Calu3 (cell line): ENCODE measurements around the gene NPAP1. TPM values are rescaled to one million over a fixed set of nuclear protein-coding genes. Genes with fewer than 3 reads are reported as not detected.

Experiments
- BruUV-seq: library from RNA; stranded (reverse); fragments of 400-500 nt; replicated peaks from 2 replicates; lab custom pipeline; 2021; lab: Mats Ljungman, UMichigan
- CTCF ChIA-PET: fragments of 300-600 bp; sonication (Branson Sonifier 250); formaldehyde crosslinking; loops from one replicate; lab custom pipeline; 2022; ENCODE audit warnings: antibody characterized with exemption; lab: Charles Lee
- DNase-seq: peaks from one replicate; pipeline ENCODE4 v3.0.0; 2022
- H3K27ac Mint-ChIP-seq: one replicate; pipeline ENCODE4 v1.8.0; 2022; ENCODE audit warnings: mixed read lengths; ENCODE audit not compliant: unreplicated experiment
- H3K27me3 Mint-ChIP-seq: one replicate; pipeline ENCODE4 v1.8.0; 2022; ENCODE audit warnings: mixed read lengths; ENCODE audit not compliant: unreplicated experiment
- H3K36me3 Mint-ChIP-seq: one replicate; pipeline ENCODE4 v1.8.0; 2022; ENCODE audit warnings: mild to moderate bottlenecking, moderate library complexity, mixed read lengths; ENCODE audit not compliant: insufficient read depth, unreplicated experiment
- H3K4me1 Mint-ChIP-seq: one replicate; pipeline ENCODE4 v1.8.0; 2022; ENCODE audit warnings: mild to moderate bottlenecking, low read depth, mixed read lengths; ENCODE audit not compliant: unreplicated experiment
- H3K4me3 Mint-ChIP-seq: one replicate; pipeline ENCODE4 v1.8.0; 2022; ENCODE audit warnings: mild to moderate bottlenecking, low read depth, moderate library complexity, mixed read lengths; ENCODE audit not compliant: unreplicated experiment
- H3K9me3 Mint-ChIP-seq: one replicate; pipeline ENCODE4 v1.8.0; 2022; ENCODE audit warnings: low read depth, mixed read lengths; ENCODE audit not compliant: unreplicated experiment
- intact Hi-C: fragments of 100-400 bp; cut with micrococcal nuclease; formaldehyde crosslinking; loops from one replicate; pipeline ENCODE4 v1.10.0; 2022; ENCODE audit not compliant: unreplicated experiment
- total RNA-seq: library from RNA; stranded (reverse); gene quantifications from 2 replicates; pipeline ENCODE4 v1.2.3, GENCODE V29; 2022
- TF ChIP-seq, protein P1 (sequence below): fragments of 200-600 bp; IDR thresholded peaks from one replicate; pipeline ENCODE4 v1.8.0; 2022; ENCODE audit warnings: antibody characterized with exemption; ENCODE audit not compliant: unreplicated experiment

The NPAP1 gene
- total RNA-seq, 1 experiment from 2014 or later: not detected

- H3K27ac Mint-ChIP-seq: no peak overlapping the region
- H3K4me3 Mint-ChIP-seq: no peak overlapping the region
- H3K36me3 Mint-ChIP-seq: no peaks in the 10 kb centered on the region
- no peaks in the 10 kb centered on the region for H3K4me1 Mint-ChIP-seq
- no peak for DNase-seq
- no TSS peak for BruUV-seq
- TF ChIP-seq, protein P1, sequence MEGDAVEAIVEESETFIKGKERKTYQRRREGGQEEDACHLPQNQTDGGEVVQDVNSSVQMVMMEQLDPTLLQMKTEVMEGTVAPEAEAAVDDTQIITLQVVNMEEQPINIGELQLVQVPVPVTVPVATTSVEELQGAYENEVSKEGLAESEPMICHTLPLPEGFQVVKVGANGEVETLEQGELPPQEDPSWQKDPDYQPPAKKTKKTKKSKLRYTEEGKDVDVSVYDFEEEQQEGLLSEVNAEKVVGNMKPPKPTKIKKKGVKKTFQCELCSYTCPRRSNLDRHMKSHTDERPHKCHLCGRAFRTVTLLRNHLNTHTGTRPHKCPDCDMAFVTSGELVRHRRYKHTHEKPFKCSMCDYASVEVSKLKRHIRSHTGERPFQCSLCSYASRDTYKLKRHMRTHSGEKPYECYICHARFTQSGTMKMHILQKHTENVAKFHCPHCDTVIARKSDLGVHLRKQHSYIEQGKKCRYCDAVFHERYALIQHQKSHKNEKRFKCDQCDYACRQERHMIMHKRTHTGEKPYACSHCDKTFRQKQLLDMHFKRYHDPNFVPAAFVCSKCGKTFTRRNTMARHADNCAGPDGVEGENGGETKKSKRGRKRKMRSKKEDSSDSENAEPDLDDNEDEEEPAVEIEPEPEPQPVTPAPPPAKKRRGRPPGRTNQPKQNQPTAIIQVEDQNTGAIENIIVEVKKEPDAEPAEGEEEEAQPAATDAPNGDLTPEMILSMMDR: no peak
- H3K9me3 Mint-ChIP-seq: peaks cover 4% of the 10 kb centered on the region
- CTCF ChIA-PET: no interaction called here
- intact Hi-C loops: no loop called here
- H3K27me3 Mint-ChIP-seq: no peaks in the 10 kb centered on the region
Measured at GRCh38 chr15:24696201-24696600, 20.6 kb downstream of the NPAP1 start.

DNA sequence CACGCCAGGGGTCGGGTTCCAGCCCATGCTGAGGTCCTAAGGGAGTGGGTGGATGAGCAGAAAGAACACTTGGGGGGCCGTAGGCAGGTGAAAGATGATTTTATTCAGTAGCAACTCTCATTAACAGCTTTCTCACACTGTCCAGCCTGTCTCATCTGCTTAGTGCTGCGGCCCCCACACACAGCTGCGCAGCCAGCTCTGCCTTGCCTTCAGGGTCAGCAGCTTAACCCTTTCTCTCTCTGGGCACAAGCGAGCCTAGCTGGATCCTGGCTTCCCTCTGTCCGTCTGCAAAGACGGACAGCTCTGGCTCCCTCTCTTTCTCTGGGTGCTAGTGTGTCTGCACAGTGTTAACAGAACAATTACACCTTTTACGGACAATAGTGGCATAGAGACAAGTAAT is 21.3 kb downstream of the NPAP1 start:
- no peaks in the 10 kb centered on the region for H3K4me1 Mint-ChIP-seq
- no peak for DNase-seq
- intact Hi-C loops: no loop called here
- CTCF ChIA-PET: no interaction called here
- BruUV-seq: no TSS peak
- H3K4me3 Mint-ChIP-seq: no peak overlapping the region
- no peak overlapping the region for H3K27ac Mint-ChIP-seq
- H3K36me3 Mint-ChIP-seq: no peaks in the 10 kb centered on the region
- no peaks in the 10 kb centered on the region for H3K27me3 Mint-ChIP-seq
- H3K9me3 Mint-ChIP-seq: peaks cover 4% of the 10 kb centered on the region
- TF ChIP-seq, protein P1: no peak

- CTCF ChIA-PET: no interaction called here
- intact Hi-C loops: no loop called here
- Mint-ChIP-seq H3K27ac (no peak overlapping the region), H3K4me1 (no peaks in the 10 kb centered on the region), H3K27me3 (no peaks in the 10 kb centered on the region), H3K4me3 (no peak overlapping the region), H3K36me3 (no peaks in the 10 kb centered on the region), H3K9me3 (peaks cover 4% of the 10 kb centered on the region)
- BruUV-seq: no TSS peak
- no peak for DNase-seq
- TF ChIP-seq, protein P1: no peak
Measured at GRCh38 chr15:24718289-24719082, 42.9 kb downstream of the NPAP1 start.

GRCh38 chr15:24729760-24730159 is 54.2 kb downstream of the NPAP1 start:
- CTCF ChIA-PET: interaction anchor here (0.6 kb wide), 1 partner anchor 1008 kb away, joined by 11 read pairs; no protein-coding TSS in a partner anchor
- H3K9me3 Mint-ChIP-seq: peaks cover 4% of the 10 kb centered on the region
- no peak overlapping the region for H3K27ac Mint-ChIP-seq
- intact Hi-C loops: no loop called here
- no peak for DNase-seq
- TF ChIP-seq, protein P1: no peak
- no TSS peak for BruUV-seq
- H3K27me3 Mint-ChIP-seq: no peaks in the 10 kb centered on the region
- no peaks in the 10 kb centered on the region for H3K36me3 Mint-ChIP-seq
- no peak overlapping the region for H3K4me3 Mint-ChIP-seq
- no peaks in the 10 kb centered on the region for H3K4me1 Mint-ChIP-seq
